ENCODE data around the gene SLC1A2. TPM values are rescaled to one million over a fixed set of nuclear protein-coding genes. Genes with fewer than 3 reads are reported as not detected.

The SLC1A2 gene
- total and polyA plus RNA-seq, 2 experiments from 2014 or later: 0.70 to 2.8 TPM

- Histone ChIP-seq H3K79me2 (replicated peaks; ENCODE audit: insufficient read depth) (no peaks in the 10 kb centered on the region), H3K4me2 (no peak overlapping the region), H2AFZ (no peak overlapping the region), H3K9me2 (ENCODE audit: insufficient read depth) (no peaks in the 10 kb centered on the region), H3K27ac (ENCODE audit: low read depth) (no peak overlapping the region), H3K36me3 (ENCODE audit: insufficient read depth) (no peaks in the 10 kb centered on the region), H4K20me1 (replicated peaks; ENCODE audit: insufficient read depth) (no peaks in the 10 kb centered on the region), H3K4me3 (no peak overlapping the region), H3K27me3 (ENCODE audit: insufficient read depth) (no peaks in the 10 kb centered on the region), H3K4me1 (ENCODE audit: insufficient read depth) (peaks cover 5% of the 10 kb centered on the region; the same call in 1 of the 2 replicates), H3F3A (replicated peaks; ENCODE audit: low read depth) (no peaks in the 10 kb centered on the region)
- no peaks in the 10 kb centered on the region for H3K9me3 Mint-ChIP-seq
- no peak overlapping the region for H3K4me3 Mint-ChIP-seq
- TF ChIP-seq REST (IDR thresholded peaks at IDR 0.05; ENCODE audit: unreplicated experiment) (no peak), ZNF114 (CRISPR knock-in tag; IDR thresholded peaks at IDR 0.05) (no peak), CREB1 (CRISPR knock-in tag; IDR thresholded peaks at IDR 0.05; ENCODE audit: low read depth) (no peak), NANOG (IDR thresholded peaks at IDR 0.05; ENCODE audit: borderline replicate concordance) (no peak), STAT1 (IDR thresholded peaks at IDR 0.05; ENCODE audit: unreplicated experiment) (no peak), EZH2 (IDR thresholded peaks at IDR 0.05; ENCODE audit: low read depth, unreplicated experiment) (no peak), ZNF462 (CRISPR knock-in tag; IDR thresholded peaks at IDR 0.05) (no peak), EZH2phosphoT487 (IDR thresholded peaks at IDR 0.05; ENCODE audit: unreplicated experiment) (no peak), ZNF331 (CRISPR knock-in tag; IDR thresholded peaks at IDR 0.05; ENCODE audit: low read depth) (no peak), POLR2AphosphoS5 (IDR thresholded peaks at IDR 0.05; ENCODE audit: low read depth) (no peak), JUNB (IDR thresholded peaks at IDR 0.05; ENCODE audit: unreplicated experiment) (no peak)
- TF ChIP-seq, protein P1, sequence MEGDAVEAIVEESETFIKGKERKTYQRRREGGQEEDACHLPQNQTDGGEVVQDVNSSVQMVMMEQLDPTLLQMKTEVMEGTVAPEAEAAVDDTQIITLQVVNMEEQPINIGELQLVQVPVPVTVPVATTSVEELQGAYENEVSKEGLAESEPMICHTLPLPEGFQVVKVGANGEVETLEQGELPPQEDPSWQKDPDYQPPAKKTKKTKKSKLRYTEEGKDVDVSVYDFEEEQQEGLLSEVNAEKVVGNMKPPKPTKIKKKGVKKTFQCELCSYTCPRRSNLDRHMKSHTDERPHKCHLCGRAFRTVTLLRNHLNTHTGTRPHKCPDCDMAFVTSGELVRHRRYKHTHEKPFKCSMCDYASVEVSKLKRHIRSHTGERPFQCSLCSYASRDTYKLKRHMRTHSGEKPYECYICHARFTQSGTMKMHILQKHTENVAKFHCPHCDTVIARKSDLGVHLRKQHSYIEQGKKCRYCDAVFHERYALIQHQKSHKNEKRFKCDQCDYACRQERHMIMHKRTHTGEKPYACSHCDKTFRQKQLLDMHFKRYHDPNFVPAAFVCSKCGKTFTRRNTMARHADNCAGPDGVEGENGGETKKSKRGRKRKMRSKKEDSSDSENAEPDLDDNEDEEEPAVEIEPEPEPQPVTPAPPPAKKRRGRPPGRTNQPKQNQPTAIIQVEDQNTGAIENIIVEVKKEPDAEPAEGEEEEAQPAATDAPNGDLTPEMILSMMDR (conservative IDR thresholded peaks at IDR 0.05; ENCODE audit: low read depth in 2 of 2): no peak
- TF ChIP-seq, protein P2, sequence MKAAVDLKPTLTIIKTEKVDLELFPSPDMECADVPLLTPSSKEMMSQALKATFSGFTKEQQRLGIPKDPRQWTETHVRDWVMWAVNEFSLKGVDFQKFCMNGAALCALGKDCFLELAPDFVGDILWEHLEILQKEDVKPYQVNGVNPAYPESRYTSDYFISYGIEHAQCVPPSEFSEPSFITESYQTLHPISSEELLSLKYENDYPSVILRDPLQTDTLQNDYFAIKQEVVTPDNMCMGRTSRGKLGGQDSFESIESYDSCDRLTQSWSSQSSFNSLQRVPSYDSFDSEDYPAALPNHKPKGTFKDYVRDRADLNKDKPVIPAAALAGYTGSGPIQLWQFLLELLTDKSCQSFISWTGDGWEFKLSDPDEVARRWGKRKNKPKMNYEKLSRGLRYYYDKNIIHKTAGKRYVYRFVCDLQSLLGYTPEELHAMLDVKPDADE (IDR thresholded peaks at IDR 0.05): no peak
- DNase-seq (ENCODE audit: low spot score): no peak
- peaks cover 9% of the 10 kb centered on the region for H3K27me3 Mint-ChIP-seq (ENCODE audit: insufficient read depth, low read depth, poor library complexity)
- ATAC-seq: no peak
- no peak overlapping the region for H3K27ac Mint-ChIP-seq
- H3K36me3 Mint-ChIP-seq (ENCODE audit: low read depth): no peaks in the 10 kb centered on the region
- peaks cover 12% of the 10 kb centered on the region for H3K4me1 Mint-ChIP-seq
Measured at GRCh38 chr11:35241083-35241482, 178.3 kb downstream of the SLC1A2 start.

Data from GM23338 (cell line).